Astrocyte of the cerebellum (primary cell): ENCODE data around the gene SMIM7.

ENCODE experiments used
- DNase-seq: peaks from one replicate; pipeline ENCODE4 v3.0.0-alpha.2; 2011; ENCODE audit warnings: low read depth
- H3K4me3 ChIP-seq: 2 replicates; pipeline ENCODE4 v1.5.1; 2011; ENCODE audit warnings: mild to moderate bottlenecking, low read depth, low read length, moderate library complexity
- CTCF ChIP-seq: IDR thresholded peaks from 2 replicates; pipeline ENCODE4 v1.5.1; 2012; ENCODE audit warnings: low read length, low read depth, moderate library complexity, mild to moderate bottlenecking; ENCODE audit errors: missing control alignments
- in situ Hi-C: cut with HindIII; loops from 2 replicates; pipeline ENCODE4 v1.10.0; 2017; ENCODE audit warnings: low sequenced_read_pairs

SMIM7 gene

DNA sequence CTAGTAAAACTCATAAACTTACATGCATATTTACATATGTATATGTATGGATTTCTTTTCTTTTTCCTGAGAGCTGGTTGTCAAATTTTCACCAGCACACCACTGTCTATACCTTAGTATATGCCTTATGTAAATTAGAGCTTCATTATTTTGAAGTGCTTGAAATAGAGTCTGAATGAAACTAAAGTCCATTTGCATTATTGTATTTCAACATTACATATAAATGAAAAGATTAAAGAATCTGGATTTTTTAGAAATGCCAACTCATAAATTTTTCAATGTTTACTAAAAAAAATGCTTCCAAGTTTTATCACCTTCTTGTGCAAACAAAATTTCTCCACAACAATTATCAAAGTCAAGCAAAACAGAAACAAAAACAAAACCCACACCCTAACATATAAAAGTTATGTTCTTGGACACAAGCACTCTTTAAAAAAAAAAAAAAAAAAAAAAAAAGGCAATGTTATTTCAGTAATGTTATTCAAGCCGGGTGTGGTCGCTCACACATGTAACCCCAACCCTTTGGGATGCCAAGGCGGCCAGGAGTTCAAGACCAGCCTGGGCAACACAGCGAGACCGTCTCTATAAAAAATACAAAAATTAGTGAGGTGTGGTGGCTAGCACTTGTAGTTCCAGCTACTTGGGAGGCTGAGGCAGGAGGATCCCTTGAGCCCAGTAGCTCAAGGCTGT, 50.3 kb downstream of the SMIM7 start:
- in situ Hi-C loops: no loop called here
- no peak for TF ChIP-seq CTCF
- DNase-seq: no peak
- H3K4me3 ChIP-seq: no peak overlapping the region

GRCh38 chr19:16608290-16608739, 51.6 kb downstream of the SMIM7 start:
- no peak for TF ChIP-seq CTCF
- peak; percentile 65 for DNase-seq
- H3K4me3 ChIP-seq: no peak overlapping the region
- in situ Hi-C loops: no loop called here

- in situ Hi-C loops: no loop called here
- DNase-seq: no peak
- TF ChIP-seq CTCF: no peak
- H3K4me3 ChIP-seq: no peak overlapping the region
These were observed 52.1 kb downstream of the SMIM7 start for GRCh38 chr19:16607819-16608218.

DNA sequence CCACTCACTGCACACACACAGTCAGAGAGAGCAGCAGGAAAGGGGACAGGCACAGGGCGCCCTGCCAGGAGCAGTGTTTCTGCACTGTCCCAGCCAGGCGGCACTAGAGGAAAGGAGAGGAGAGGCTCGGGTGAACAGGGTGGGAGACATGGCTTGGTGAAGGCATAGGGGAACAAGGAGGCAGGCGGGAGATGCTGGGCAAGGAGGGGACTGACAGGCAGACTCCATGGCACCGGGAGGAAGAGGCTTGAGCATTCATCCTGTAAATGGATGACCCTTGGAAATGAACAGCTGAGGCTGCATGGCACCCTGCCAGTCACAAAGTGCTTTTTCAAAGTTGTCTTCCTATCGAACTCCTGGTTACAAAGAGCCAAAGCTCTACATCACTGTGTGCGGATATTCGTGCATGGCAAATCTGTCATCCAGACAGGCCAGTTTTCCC, 54.4 kb downstream of the SMIM7 start:
- H3K4me3 ChIP-seq: no peak overlapping the region
- TF ChIP-seq CTCF: no peak
- in situ Hi-C loops: no loop called here
- DNase-seq: no peak

GRCh38 chr19:16605115-16605514, 54.8 kb downstream of the SMIM7 start:
- no peak overlapping the region for H3K4me3 ChIP-seq
- no peak for TF ChIP-seq CTCF
- in situ Hi-C loops: no loop called here
- no peak for DNase-seq

DNA sequence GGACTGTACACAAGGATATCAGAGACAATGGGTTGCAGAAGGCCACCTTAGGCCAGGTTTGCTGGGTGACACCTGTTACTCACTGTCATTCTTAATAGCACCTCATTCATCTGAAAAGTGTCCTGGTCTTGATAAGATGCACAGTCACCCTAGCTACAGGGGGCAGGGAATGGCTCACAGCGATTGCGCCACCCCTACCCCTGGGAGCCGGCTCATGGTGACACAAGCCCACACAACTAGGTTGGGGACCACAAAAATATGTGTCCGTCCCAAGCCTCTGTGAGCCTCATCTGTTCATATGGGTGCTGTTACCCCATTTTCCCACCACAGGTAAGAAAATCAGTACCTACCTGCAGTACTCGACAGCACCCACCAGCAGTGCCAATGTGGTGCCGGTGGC, 55.3 kb downstream of the SMIM7 start:
- TF ChIP-seq CTCF: no peak
- DNase-seq: no peak
- H3K4me3 ChIP-seq: no peak overlapping the region
- in situ Hi-C loops: no loop called here

DNA sequence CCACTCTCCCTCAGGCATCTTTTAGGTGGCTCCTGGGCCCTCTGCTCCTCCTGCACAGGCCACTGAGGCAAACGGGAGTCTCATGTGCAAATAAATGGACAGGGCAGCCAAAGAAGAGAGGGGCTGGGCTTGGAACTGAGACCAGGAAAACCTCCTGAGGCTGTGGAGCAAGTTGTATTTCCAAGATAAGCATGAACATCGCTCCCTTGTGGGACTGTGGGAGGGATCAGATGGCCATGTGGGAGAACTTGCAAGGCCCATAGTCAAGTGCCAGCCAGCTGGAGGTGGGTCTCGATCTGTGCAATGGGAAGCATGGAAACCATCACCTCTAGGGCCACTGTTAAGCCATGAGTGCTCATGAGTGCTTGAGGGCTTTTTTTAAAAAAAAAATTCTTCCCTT, 56.9 kb downstream of the SMIM7 start:
- TF ChIP-seq CTCF: no peak
- no peak for DNase-seq
- H3K4me3 ChIP-seq: no peak overlapping the region
- in situ Hi-C loops: no loop called here
